ENCODE measurements around the gene SPDYE3. TPM values are rescaled to one million over a fixed set of nuclear protein-coding genes. Genes with fewer than 3 reads are reported as not detected.
"Not testable (repeated sequence)": the region's sequence is repeated elsewhere in the genome, so short reads cannot be mapped to it uniquely, and the experiment has no call there.

Gene SPDYE3
- total RNA-seq, 1 donor from 2014 or later: not detected

DNA sequence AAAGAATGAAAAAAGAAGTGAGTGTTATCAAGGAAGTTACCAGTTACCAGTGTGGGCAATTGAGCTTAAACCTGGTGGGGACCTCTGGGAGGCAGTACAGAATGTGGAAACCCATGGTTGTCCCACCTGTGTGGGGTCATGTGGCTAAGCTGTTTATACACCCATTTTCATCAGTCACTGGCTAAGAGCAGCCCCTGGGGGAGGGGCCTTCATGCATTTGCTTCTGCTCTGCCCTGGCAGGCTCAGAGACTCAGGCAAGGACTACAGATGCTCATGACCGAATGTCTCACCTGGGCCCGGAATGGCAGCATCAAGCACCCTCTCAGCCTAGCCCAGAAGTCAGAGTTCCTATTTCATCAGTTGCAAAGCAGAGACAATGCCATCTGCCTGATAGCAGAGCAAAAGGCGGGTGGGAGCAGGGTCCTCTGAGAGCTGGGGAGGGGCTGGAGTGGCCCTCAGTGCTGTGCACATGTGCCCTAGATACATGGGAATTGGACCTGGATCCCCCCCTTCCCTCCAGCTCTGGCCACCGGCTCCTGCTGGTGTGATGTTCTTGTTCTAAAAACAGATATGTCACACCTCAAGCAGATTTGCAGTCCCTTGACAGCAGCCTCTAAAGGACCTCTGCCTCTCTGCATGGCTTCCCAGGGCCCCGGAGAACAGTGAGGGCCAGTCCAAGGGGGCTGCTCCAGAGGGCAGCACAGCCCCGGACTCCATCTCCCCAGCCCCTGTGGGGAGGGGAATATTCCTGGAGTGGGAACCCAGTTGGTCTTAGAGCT, 20.1 kb upstream of the SPDYE3 start:
- POLR2A ChIA-PET: interaction anchor here (1.2 kb wide), 1 partner anchor 142 kb away, joined by 3 read pairs; the partner anchor contains the start of gene ZCWPW1
- H3K9me3 Mint-ChIP-seq; H3K27me3 Mint-ChIP-seq; DNase-seq; H3K4me1 Mint-ChIP-seq; H3K27ac Mint-ChIP-seq; ATAC-seq (ENCODE audit: low read depth); H3K4me3 Mint-ChIP-seq; intact Hi-C loops (cut with micrococcal nuclease); CTCF ChIA-PET: not testable (repeated sequence)
- H3K36me3 Mint-ChIP-seq (ENCODE audit: low read depth): peaks cover 13% of the 10 kb centered on the region

DNA sequence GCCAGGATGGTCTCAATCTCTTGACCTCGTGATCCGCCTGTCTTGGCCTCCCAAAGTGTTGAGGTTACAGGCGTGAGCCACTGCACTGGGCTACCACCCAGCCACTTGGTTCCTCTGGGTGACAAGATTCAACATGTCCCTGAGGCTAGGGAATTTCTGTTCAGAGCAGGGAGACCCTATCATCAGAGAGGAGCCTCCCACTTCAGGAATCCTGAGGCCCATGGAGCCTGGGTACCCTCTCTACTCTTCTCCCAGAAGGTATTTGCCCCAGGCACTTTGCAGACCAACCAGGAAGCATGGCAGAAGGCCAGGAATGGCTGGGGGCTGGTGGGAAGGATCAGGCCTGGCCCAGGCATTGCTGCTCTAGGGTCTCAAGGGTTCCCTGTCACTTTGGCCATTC, 19.2 kb upstream of the SPDYE3 start:
- peaks cover 13% of the 10 kb centered on the region for H3K36me3 Mint-ChIP-seq (ENCODE audit: low read depth)
- CTCF ChIA-PET; H3K4me3 Mint-ChIP-seq; intact Hi-C loops (cut with micrococcal nuclease); H3K4me1 Mint-ChIP-seq; H3K27me3 Mint-ChIP-seq; POLR2A ChIA-PET; ATAC-seq (ENCODE audit: low read depth); DNase-seq; H3K27ac Mint-ChIP-seq; H3K9me3 Mint-ChIP-seq: not testable (repeated sequence)

DNA sequence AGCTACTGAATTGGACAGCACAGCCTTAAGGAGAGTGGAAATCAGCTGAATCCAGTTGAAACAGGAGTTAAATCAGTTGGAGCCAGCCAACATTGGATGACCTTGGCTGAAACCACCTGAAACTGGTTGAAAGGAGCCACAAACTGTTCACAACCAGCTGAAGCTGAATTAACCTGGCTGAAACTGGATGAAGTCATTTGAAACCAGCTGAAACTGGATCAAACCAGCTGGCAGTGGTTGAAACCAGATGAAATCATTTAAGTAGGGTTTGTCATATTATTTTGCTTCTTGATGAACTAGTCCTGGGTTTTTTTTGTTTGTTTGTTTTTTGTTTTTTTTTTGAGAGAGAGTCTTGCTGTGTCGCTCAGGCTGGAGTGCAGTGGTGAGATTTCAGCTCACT, 15.3 kb upstream of the SPDYE3 start:
- DNase-seq; H3K4me1 Mint-ChIP-seq; H3K27me3 Mint-ChIP-seq; H3K4me3 Mint-ChIP-seq; H3K36me3 Mint-ChIP-seq (ENCODE audit: low read depth); ATAC-seq (ENCODE audit: low read depth); H3K27ac Mint-ChIP-seq; CTCF ChIA-PET; intact Hi-C loops (cut with micrococcal nuclease); H3K9me3 Mint-ChIP-seq: not testable (repeated sequence)
- POLR2A ChIA-PET: interaction anchor here (0.7 kb wide), 3 partner anchors 14 to 186 kb away, joined by 3 to 4 read pairs (median 3); no protein-coding TSS in a partner anchor

DNA sequence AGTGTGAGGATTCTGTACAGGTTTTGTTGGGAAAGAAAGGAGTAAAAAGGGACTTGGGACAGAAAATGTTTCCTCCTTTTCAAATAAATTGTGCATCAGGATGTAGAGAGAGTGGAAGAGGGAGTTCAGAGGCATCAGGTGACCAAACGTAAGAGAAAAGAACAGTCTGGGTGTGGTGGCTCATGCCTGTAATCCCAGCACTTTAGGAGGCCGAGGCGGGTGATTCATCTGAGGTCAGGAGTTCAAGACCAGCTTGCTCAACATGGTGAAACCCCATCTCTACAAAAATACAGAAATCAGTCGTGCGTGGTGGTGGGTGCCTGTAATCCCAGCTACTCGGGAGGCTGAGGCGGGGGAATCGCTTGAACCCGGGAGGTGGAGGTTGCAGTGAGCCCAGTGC, 12.2 kb upstream of the SPDYE3 start:
- peaks cover 10% of the 10 kb centered on the region for H3K36me3 Mint-ChIP-seq (ENCODE audit: low read depth)
- CTCF ChIA-PET: interaction anchor here (0.7 kb wide), 1 partner anchor 470 kb away, joined by 4 read pairs; no protein-coding TSS in a partner anchor

DNA sequence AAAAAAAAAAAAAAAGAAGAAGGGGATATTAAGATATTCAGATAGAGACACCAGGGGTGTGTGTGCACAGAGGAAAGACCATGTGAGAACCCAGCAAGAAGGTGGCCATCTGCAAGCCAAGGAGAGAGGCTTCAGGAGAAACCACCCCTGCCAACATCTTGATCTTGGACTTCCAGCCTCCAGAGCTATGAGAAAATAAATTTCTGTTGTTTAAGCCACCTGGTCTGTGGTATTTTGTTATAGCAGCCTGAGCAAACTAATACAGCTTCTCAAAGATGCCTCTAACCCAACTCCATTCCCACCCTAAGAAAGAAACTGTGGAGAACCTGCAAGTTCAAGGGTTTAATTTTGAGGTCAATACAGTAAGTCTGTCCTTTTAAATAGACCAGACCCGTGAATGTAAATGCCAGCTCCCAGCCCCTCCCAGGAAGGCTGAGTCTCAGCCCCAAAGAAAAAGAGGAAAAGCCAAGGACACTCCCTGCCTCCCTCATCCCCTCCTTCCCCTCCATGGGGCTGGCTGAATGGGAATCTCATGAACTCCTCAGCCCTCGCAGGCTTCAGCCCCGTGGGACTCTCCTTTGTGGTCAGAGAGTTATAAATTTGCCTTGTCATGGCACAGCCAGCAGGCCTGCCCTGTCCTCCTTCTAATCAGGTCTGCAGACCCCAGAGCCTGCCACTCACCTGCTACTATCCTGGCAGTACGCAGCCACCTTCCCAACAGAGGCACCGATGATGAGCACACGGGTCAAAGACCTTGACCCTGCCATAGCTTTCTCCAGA, 9.5 kb upstream of the SPDYE3 start:
- ATAC-seq (ENCODE audit: low read depth); H3K27me3 Mint-ChIP-seq; intact Hi-C loops (cut with micrococcal nuclease); H3K36me3 Mint-ChIP-seq (ENCODE audit: low read depth); H3K4me1 Mint-ChIP-seq; H3K27ac Mint-ChIP-seq; H3K4me3 Mint-ChIP-seq; CTCF ChIA-PET; H3K9me3 Mint-ChIP-seq; DNase-seq; POLR2A ChIA-PET: not testable (repeated sequence)

More for the DNA sequence above, 12.2 kb upstream of the SPDYE3 start:
- H3K9me3 Mint-ChIP-seq; intact Hi-C loops (cut with micrococcal nuclease); H3K4me1 Mint-ChIP-seq; H3K4me3 Mint-ChIP-seq; DNase-seq; H3K27ac Mint-ChIP-seq; H3K27me3 Mint-ChIP-seq; ATAC-seq (ENCODE audit: low read depth): not testable (repeated sequence)
- POLR2A ChIA-PET: interaction anchor here (0.7 kb wide), 1 partner anchor 120 kb away, joined by 5 read pairs; no protein-coding TSS in a partner anchor

DNA sequence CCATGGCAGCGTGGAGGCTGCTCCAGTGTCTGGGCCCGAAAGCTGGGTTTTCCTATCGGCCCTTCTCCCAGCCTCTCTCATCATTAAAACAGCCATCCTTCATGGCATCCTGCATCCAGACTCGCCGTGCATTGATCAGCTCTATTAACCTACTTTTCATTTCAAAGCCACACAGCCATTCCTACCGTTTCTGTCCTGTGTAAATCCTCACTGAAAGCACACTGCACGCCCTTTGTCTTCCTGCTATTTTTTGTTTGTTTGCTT, 8.9 kb upstream of the SPDYE3 start:
- intact Hi-C loops (cut with micrococcal nuclease); DNase-seq; H3K4me1 Mint-ChIP-seq; POLR2A ChIA-PET; CTCF ChIA-PET; H3K9me3 Mint-ChIP-seq; ATAC-seq (ENCODE audit: low read depth); H3K27me3 Mint-ChIP-seq; H3K27ac Mint-ChIP-seq; H3K4me3 Mint-ChIP-seq; H3K36me3 Mint-ChIP-seq (ENCODE audit: low read depth): not testable (repeated sequence)

DNA sequence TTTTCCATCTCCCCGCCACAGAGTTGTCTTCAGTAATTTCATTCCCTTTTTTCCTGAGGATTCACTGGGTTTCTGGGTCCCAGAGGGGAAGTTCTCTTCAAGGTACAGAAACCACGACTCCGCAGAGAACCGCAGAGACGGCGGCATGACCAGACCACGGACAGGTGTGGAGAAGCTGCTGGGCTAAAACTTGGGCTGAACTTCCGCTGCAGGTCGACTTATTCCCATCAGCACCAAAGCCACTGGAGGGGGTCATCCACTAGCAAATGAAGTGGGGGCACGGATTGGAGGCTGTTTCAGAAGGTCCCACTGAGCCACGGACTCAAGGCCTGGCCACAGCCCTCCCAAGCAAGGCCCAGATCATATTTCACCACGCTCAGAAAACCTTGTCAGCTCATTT, 3.0 kb upstream of the SPDYE3 start:
- not testable (repeated sequence) for DNase-seq, H3K27ac Mint-ChIP-seq, H3K4me1 Mint-ChIP-seq

DNA sequence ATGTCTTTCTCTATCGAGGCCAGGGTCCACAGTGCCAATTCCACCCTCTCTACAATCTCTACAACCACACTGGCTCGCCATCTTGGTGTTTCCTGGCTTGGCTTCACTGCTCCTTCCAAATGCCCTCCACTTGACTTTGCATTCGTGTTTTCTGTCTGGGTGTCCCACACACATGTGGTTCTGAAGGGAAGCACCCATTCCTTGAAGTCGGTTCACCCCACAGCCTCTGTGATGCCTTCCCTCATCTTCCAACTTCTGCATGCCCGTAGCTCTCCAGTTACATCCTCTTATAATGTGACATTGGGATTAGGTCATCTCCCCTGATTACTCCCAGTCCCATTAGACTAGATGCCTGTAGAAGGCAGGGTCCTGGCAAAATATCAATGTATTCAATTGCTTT, 10.8 kb downstream of the SPDYE3 start:
- ATAC-seq (ENCODE audit: low read depth); H3K9me3 Mint-ChIP-seq; H3K4me3 Mint-ChIP-seq; POLR2A ChIA-PET; DNase-seq; H3K27me3 Mint-ChIP-seq; CTCF ChIA-PET; H3K27ac Mint-ChIP-seq; intact Hi-C loops (cut with micrococcal nuclease): not testable (repeated sequence)
- Mint-ChIP-seq H3K4me1 (peaks cover 13% of the 10 kb centered on the region), H3K36me3 (ENCODE audit: low read depth) (peaks cover 22% of the 10 kb centered on the region)

More for the DNA sequence above, 3.0 kb upstream of the SPDYE3 start:
- intact Hi-C loops (cut with micrococcal nuclease); ATAC-seq (ENCODE audit: low read depth); H3K4me3 Mint-ChIP-seq; POLR2A ChIA-PET; H3K27me3 Mint-ChIP-seq; CTCF ChIA-PET; H3K9me3 Mint-ChIP-seq: not testable (repeated sequence)
- peaks cover 12% of the 10 kb centered on the region for H3K36me3 Mint-ChIP-seq (ENCODE audit: low read depth)

DNA sequence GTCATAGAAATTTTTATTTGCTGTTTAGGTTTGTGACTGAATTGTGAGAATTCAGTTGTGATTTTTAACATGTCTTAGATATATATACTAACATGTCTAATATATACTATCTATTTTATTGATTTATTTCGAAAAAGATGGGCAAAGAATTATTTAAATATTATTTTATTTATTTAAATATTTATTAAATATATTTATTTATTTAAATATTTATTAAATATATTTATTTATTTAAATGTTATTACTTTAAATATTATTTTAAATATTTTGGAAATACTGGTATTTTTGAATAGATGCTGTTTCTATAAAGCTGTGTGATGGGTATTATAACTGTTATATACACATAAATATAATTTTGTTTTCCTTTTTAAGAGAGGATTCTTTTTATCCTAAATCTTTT, 14.1 kb downstream of the SPDYE3 start:
- H3K4me1 Mint-ChIP-seq: peaks cover 20% of the 10 kb centered on the region
- H3K36me3 Mint-ChIP-seq (ENCODE audit: low read depth): peaks cover 45% of the 10 kb centered on the region
- H3K27ac Mint-ChIP-seq; intact Hi-C loops (cut with micrococcal nuclease); DNase-seq; H3K9me3 Mint-ChIP-seq; ATAC-seq (ENCODE audit: low read depth); H3K27me3 Mint-ChIP-seq; H3K4me3 Mint-ChIP-seq; CTCF ChIA-PET: not testable (repeated sequence)
- POLR2A ChIA-PET: interaction anchor here (0.6 kb wide), 2 partner anchors 29 to 1527 kb away, joined by 4 to 6 read pairs; no protein-coding TSS in a partner anchor

DNA sequence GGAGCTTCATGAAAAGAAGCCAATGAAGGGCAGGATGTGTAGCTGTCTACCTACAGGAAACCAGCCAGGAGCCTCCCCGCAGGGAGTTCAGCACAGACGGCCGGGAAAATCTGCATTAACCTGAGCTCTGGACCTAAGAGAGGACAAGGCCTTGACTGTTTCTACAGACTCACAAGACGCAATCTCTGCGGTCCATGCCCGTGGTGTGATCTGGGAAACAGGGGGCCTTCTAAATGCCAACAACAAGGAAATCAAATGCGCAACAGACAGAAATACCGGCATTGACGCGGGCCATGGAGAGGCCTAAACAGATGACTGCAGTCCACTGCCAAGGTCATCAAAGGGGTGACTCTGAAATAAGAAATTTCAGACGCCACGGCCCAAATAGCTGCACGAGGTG, 16.7 kb downstream of the SPDYE3 start:
- CTCF ChIA-PET; DNase-seq; ATAC-seq (ENCODE audit: low read depth); H3K9me3 Mint-ChIP-seq; H3K4me3 Mint-ChIP-seq; intact Hi-C loops (cut with micrococcal nuclease); POLR2A ChIA-PET; H3K27me3 Mint-ChIP-seq; H3K4me1 Mint-ChIP-seq: not testable (repeated sequence)
- peak overlapping the region; percentile 18 for H3K27ac Mint-ChIP-seq
- peaks cover 56% of the 10 kb centered on the region for H3K36me3 Mint-ChIP-seq (ENCODE audit: low read depth)

DNA sequence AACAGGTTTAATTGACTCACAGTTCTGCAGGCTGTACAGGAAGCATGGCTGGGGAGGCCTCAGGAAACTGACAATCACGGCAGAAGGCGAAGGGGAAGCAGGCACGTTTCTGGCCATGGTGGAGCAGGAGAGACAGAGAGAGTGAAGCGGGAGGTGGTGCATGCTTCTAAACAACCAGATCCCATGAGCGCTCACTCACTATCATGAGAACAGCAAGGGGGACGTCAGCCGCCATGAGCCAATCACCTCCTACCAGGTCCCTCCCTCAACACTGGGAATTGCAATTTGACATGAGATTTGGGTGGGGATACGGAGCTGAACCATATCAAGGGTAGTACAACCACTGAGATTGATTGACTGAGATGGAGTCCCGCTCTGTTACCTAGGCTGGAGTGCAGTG, 18.2 kb downstream of the SPDYE3 start:
- H3K36me3 Mint-ChIP-seq (ENCODE audit: low read depth): peaks cover 52% of the 10 kb centered on the region
- CTCF ChIA-PET; H3K4me3 Mint-ChIP-seq; intact Hi-C loops (cut with micrococcal nuclease); H3K4me1 Mint-ChIP-seq; H3K9me3 Mint-ChIP-seq; ATAC-seq (ENCODE audit: low read depth); POLR2A ChIA-PET; H3K27me3 Mint-ChIP-seq; DNase-seq; H3K27ac Mint-ChIP-seq: not testable (repeated sequence)

DNA sequence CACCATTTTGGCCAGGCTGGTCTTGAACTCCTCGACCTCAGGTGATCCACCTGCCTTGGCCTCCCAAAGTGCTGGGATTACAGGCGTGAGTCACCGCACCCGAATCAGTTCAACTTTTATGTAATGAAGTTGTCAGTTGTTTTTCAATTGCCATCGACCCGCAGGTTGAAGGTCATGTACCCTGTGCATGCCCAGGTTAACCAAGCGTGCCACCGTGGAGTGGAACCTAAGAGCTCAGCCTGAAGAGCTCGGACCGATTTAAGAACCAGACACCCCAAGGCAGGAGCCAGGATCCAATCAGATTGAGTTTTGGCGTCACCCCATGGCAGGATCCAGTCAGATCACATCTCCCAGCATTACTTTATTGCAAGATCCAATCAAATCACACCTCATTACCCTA, 19.4 kb downstream of the SPDYE3 start:
- peaks cover 54% of the 10 kb centered on the region for H3K36me3 Mint-ChIP-seq (ENCODE audit: low read depth)
- CTCF ChIA-PET; H3K9me3 Mint-ChIP-seq; intact Hi-C loops (cut with micrococcal nuclease); DNase-seq; ATAC-seq (ENCODE audit: low read depth); H3K27me3 Mint-ChIP-seq; H3K27ac Mint-ChIP-seq; H3K4me1 Mint-ChIP-seq; H3K4me3 Mint-ChIP-seq: not testable (repeated sequence)
- POLR2A ChIA-PET: interaction anchor here (0.7 kb wide), 1 partner anchor 176 kb away, joined by 3 read pairs; no protein-coding TSS in a partner anchor
